HS-27A (cell line): ENCODE data around the gene S1PR1.
"Not testable (repeated sequence)": the region's sequence is repeated elsewhere in the genome, so short reads cannot be mapped to it uniquely, and the experiment has no call there.

Experiments used
- DNase-seq: peaks from one replicate; pipeline ENCODE4 v3.0.0-alpha.2; 2012; ENCODE audit warnings: low read depth, missing footprints

The S1PR1 gene

GRCh38 chr1:101236516-101237228 lies at the start of gene S1PR1:
TSS of gene S1PR1 (plus strand) at chr1:101237019. CDS start at chr1:101238985, 1,966 bp downstream.
- DNase-seq = no peak

- DNase-seq = no peak
Measured at GRCh38 chr1:101187297-101187696, 49.5 kb upstream of the S1PR1 start.

GRCh38 chr1:101188331-101188730 lies 48.5 kb upstream of the S1PR1 start:
- DNase-seq = no peak

GRCh38 chr1:101188968-101189367 lies 47.9 kb upstream of the S1PR1 start:
- DNase-seq = not testable (repeated sequence)

- DNase-seq = no peak
Measured at GRCh38 chr1:101190441-101190840, 46.4 kb upstream of the S1PR1 start.

- no peak for DNase-seq
Measured at GRCh38 chr1:101191049-101191448, 45.8 kb upstream of the S1PR1 start.

DNA sequence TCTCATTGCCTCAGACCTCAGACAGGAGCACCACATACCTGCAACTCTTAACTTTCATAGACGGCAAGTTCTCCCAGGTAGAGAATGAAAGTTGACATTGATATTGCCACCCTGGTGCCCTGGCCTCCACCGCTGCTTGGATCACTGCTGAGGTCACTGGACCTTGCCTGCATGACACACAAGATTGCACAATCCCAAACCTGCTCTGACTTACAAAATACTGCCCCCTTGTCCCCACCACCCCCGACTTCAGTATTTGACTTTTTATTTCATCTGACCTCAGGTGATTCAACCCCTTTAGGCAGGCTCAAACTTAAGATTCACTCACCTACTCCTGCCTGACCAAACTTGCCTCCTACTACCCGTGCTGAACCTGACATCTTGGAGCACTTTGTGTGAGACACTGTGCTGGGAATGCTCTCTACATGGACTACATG lies 43.1 kb upstream of the S1PR1 start:
- no peak for DNase-seq

GRCh38 chr1:101194746-101195145 lies 42.1 kb upstream of the S1PR1 start:
- no peak for DNase-seq

DNA sequence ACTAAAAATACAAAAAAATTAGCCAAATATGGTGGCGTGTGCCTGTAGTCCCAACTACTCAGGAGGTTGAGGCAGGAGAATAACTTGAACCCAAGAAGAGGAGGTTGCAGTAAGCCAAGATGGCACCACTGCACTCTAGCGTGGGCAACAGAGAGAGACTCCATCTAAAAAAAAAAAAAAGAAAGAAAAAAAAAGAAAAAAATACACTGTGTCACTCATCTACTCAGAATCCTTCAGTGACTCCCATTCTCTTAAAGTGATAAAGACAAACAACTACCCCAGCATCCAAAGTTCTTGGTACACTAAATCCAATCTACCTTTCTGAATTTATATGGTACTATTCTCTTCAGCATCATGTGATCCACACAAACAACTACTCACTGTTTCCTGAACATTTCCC lies 40.2 kb upstream of the S1PR1 start:
- DNase-seq = no peak

DNA sequence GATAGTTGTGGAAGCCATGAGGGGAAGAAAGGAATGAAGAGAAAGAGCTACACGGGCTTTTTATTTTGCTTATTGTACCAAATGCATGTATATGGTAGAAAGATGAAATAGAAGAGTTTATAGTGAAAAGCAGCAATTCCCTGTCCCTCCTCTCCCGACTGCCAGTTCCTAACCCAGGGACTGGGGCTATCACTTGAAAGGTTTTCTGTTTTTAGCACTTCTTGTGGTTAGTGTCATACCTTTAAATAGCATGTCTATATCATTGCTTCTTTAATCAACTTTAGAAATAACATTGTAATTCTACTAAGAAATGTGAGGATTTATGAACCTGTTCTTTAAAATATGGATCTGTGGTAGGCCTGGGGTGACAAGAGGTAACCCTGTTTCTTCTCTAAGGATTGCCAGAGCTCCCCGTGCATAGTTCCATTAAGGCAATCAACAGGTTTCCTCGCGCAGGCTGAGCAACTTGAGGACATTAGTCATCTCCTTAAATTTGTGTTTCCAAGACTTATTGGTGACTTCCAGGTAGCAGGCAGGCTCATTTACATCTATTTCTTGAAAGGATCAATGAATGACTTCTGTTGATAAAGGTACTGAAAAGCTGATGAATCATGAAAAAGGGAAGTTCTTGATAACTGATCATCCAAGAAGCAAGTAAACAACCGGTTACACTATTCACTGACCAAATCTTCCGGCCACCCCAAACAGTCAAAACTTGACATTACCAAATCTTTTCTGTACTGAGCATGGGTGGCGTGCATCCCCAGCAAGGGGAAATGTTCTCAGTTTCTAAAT lies 37.8 kb upstream of the S1PR1 start:
- no peak for DNase-seq

DNA sequence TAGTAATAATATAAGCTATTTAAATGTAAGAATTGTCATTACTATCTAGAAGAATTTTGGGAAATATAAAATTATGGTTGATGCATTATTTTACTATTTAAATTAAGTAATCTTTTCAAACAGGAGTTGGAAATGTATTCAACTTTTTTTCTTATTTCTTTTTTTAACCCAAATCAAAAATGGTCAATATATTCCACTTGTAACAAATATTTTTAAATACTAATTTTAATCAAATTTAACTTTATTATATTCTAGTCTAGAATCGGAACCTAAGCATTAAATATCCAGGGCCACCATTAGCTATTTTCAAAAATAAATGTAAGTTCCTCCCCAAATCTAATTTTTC lies 37.2 kb upstream of the S1PR1 start:
- DNase-seq = no peak

DNA sequence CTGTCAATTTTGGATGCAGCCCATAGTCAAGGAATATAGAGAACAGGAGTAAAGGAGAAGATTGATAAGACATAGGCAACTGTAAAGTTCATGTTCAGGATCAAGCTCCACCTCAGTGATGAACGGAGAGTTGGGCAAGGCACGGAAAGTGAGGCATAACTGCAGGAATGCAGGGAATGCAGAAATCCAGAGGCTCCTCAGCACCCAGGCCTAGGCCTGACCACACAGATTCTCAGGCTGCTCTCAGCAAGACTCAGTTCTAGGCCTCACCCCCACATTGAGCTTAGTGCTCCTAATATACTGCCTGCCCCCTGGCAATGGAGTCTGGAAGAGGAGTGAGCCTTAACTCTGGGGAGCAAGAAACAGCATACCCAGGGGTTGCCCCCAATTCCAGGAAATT lies 36.3 kb upstream of the S1PR1 start:
- DNase-seq = peak; percentile 93

DNA sequence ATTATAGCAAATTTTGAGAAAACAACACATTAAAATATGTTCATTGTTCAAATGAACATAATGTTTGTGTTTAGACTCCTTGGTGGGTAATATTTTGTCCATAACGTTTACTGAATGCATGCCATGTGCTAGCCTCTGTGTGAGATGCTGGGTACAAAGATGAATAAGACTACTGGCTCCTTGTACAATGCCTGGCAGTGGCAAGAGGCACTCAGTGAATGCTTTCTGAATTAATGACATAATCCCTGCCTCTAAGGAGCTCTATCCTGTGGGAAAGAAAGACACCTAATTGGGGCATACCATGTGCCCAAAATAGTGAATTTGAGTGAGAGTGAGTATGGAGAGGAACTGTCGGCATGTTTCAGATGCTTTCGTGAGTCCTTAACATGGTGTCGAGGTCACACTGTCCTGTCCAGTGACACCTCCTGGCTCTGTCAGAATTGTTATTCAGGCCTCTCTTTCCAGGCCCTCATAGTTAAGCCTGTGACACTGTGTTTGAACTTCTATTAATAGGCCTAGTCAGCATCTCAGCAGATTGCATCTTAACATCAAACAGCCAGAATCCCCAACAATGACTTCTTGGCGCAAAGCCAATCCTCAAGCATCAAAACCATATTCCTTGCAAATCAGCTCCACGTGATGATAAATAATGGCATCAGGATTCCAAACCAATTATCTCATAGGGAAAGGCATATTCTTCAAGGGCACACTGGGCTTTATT lies 32.8 kb upstream of the S1PR1 start:
- peak; percentile 82 for DNase-seq

DNA sequence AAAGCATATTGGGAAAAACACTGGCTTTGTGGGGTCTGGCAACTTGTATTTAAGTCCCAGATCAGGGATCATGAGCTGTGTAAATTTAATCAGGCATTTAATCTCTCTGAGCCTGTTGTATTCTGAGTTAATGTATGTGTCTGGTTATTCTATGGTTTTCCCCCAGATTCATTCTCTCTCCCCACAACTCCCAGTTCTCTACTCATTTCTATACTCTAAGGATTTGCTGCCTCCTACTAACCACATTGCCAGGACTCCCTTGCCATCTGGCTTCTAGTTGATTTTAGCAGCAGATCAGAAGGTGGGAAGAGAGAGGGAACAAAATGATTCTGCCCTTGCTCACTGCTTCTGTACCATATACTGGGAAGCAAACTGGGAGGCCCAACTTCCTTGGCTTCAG lies 31.4 kb upstream of the S1PR1 start:
- no peak for DNase-seq

- DNase-seq = not testable (repeated sequence)
Measured at GRCh38 chr1:101206139-101206538, 30.7 kb upstream of the S1PR1 start.

DNA sequence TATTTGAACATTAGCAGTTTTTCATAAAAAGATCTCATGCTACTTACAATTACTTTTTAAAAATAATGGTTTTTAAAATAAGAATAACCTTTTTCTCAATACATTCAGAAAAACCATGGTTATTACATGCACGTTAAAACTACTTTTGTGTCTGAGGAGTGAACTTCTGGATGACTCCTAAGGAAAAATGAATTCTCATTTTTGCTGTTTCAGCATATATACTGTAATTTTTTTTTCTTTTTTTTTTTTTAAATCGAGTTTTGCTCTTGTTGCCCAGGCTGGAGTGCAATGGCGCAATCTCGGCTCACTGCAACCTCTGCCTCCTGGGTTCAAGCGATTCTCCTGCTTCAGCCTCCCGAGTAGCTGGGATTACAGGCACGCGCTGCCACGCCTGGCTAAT lies 29.5 kb upstream of the S1PR1 start:
- DNase-seq = not testable (repeated sequence)

GRCh38 chr1:101207891-101208290 lies 28.9 kb upstream of the S1PR1 start:
- DNase-seq = no peak

DNA sequence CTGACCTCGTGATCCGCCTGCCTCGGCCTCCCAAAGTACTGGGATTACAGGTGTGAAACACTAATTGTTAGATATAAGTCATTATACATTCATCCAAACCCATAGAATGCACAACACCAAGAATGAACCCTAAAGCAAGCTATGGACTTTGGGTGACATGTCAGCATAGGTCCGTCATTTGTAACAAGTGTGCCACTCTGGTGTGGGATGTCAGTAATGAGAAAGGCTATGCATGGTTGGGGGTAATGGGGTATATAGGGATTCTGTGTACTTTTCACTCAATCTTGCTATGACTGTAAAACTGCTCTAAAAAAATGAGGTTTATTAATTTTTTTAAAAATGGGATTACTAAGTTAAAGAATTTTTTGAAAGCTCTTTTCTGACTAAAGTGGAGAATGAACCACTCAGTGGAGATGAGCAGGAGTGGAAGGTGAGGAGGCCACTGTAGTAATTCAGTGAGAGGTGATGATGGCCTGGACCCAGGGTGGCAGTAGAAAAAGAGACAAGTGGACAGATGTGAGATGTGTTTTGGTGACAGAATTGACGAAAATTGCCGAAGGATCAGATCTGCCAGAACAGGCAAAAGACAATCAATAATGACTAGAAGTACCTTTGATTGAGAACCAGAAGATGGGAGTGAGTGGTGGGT lies 21.3 kb upstream of the S1PR1 start:
- no peak for DNase-seq

DNA sequence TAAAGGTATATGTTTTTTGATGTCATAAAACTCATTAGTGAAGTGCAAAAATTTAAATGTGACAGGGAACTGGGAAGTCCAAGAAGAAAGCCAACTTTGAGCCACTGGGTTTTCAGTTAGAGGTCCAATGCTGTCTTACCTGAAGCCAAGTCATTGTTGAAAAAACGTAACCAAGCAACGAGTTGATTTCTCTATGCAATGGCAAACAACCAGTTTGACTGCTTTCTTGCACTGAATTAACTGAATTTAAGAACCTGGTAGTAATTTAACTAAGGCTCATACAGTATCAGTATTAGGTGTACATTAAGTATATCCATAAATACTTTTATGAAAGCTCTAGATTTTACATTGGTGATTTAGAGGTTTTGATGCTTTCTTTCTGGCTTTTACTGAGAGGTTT lies 20.2 kb upstream of the S1PR1 start:
- DNase-seq = no peak

DNA sequence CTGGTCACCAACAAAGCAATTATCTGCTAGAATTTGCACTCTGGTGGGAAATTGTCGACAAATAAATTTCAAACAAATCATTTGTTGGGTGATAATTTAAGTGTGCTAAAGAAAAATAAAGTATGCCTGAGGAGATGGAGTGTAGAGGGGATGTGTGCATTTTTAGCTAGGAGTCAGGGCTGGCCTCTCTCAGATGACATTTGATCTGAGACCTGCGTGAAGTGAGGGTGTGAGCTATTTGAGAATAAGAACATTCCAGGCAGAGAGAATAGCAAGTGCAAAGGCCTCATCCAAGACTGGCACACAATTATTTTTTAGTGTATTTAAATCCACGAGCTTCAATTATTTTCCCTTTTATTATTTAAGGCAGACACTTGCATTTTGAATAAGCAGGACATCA lies 19.7 kb upstream of the S1PR1 start:
- DNase-seq = no peak

- not testable (repeated sequence) for DNase-seq
Measured at GRCh38 chr1:101218968-101219367, 17.9 kb upstream of the S1PR1 start.
